Body of pancreas (tissue), 4 donors: Measurements from ENCODE around the gene RNF111. TPM values are rescaled to one million over a fixed set of nuclear protein-coding genes. Genes with fewer than 3 reads are reported as not detected.
A peak's percentile ranks its signal among the peaks of the same experiment; 100 is the strongest.

ENCODE experiments used
- ATAC-seq: fragments of 150-250 bp; one replicate; pipeline ENCODE4 v1.9.1; 2016
- DNase-seq, 4 donors: peaks; one replicate each; pipeline ENCODE4 v3.0.0-alpha.2; 2019
- H3K27ac ChIP-seq, 4 donors: fragments of 200-600 bp; sonication (generic); 1 replicate in 3 of 4; 2 replicates in 1 of 4; pipeline versions ENCODE4 v1.5.1 to v1.6.1; 2016 to 2019; ENCODE audit warnings: mild to moderate bottlenecking in 1 of 4, mixed read lengths in 1 of 4, moderate library complexity in 1 of 4
- H3K27me3 ChIP-seq, 2 donors: fragments of 200-600 bp; sonication (generic); one replicate each; pipeline ENCODE4 v1.6.0; 2016; ENCODE audit warnings: mild to moderate bottlenecking in 1 of 2
- H3K36me3 ChIP-seq, 2 donors: fragments of 200-600 bp; sonication (generic); replicated peaks in 1 of 2; 2 replicates each; pipeline ENCODE4 v1.5.1; 2016; ENCODE audit warnings: low read depth in 2 of 2; ENCODE audit not compliant: insufficient read depth in 1 of 2
- H3K4me1 ChIP-seq: fragments of 200-600 bp; sonication (generic); one replicate; pipeline ENCODE4 v1.6.0; 2016
- H3K4me3 ChIP-seq, 2 donors: fragments of 200-600 bp; sonication (generic); 1 replicate in 1 of 2; 2 replicates in 1 of 2; pipeline ENCODE4 v1.5.1; 2016 to 2019
- H3K9me3 ChIP-seq, 3 donors: fragments of 200-600 bp; sonication (generic); 1 replicate in 2 of 3; 2 replicates in 1 of 3; pipeline ENCODE4 v1.5.1; 2016
- POLR2A ChIP-seq, 3 donors: fragments of 450-650 bp; IDR thresholded peaks; one replicate each; pipeline ENCODE4 v1.6.1; 2016; ENCODE audit warnings: antibody characterized with exemption in 3 of 3, mild to moderate bottlenecking in 2 of 3
- WGBS, 2 donors: methylation state at CpG; one replicate each; pipeline ENCODE4 v1.1.5; 2017; 5-methylcytosine and 5-hydroxymethylcytosine counted together
- intact Hi-C: fragments of 100-400 bp; cut with DNase I; formaldehyde crosslinking; loops from one replicate; pipeline ENCODE4 v1.15.1; 2023
- total RNA-seq, 2 donors: library from RNA; depleted of rRNA; stranded (reverse); fragments of >200 nt; gene quantifications; one replicate each; pipeline ENCODE4 v1.1.0, GENCODE V29; 2016
- TF ChIP-seq, protein P1 (sequence below), 7 experiments: fragments of 450-650 bp in 4 of 7; fragments of 200-600 bp in 3 of 7; sonication (generic) in 3 of 7; IDR thresholded peaks; one replicate each; pipeline ENCODE4 v1.5.1; 2016 to 2019; ENCODE audit warnings: antibody characterized with exemption in 7 of 7

Gene RNF111
- total RNA-seq, 2 donors from 2014 or later = 6.9 to 22.8 TPM

- no peak for DNase-seq
- 100% methylated on average over 2 of the region's 2 CpGs for WGBS, 2 donors
- no peak overlapping the region for H3K4me3 ChIP-seq
- H3K9me3 ChIP-seq = no peaks in the 10 kb centered on the region
- H3K27ac ChIP-seq = no peak overlapping the region
- intact Hi-C loops = no loop called here
- H3K27me3 ChIP-seq = no peaks in the 10 kb centered on the region
- peaks cover 4 to 13% of the 10 kb centered on the region in 2 donors for H3K36me3 ChIP-seq
- ATAC-seq = no peak
- no peaks in the 10 kb centered on the region for H3K4me1 ChIP-seq
- TF ChIP-seq POLR2A (IDR thresholded peaks at IDR 0.05) = no peak
- TF ChIP-seq, protein P1, sequence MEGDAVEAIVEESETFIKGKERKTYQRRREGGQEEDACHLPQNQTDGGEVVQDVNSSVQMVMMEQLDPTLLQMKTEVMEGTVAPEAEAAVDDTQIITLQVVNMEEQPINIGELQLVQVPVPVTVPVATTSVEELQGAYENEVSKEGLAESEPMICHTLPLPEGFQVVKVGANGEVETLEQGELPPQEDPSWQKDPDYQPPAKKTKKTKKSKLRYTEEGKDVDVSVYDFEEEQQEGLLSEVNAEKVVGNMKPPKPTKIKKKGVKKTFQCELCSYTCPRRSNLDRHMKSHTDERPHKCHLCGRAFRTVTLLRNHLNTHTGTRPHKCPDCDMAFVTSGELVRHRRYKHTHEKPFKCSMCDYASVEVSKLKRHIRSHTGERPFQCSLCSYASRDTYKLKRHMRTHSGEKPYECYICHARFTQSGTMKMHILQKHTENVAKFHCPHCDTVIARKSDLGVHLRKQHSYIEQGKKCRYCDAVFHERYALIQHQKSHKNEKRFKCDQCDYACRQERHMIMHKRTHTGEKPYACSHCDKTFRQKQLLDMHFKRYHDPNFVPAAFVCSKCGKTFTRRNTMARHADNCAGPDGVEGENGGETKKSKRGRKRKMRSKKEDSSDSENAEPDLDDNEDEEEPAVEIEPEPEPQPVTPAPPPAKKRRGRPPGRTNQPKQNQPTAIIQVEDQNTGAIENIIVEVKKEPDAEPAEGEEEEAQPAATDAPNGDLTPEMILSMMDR (IDR thresholded peaks at IDR 0.05) = no peak
These were observed 100.3 kb downstream of the RNF111 start for GRCh38 chr15:59087731-59088130.

- Histone ChIP-seq H3K36me3 (peaks cover 4 to 23% of the 10 kb centered on the region in 2 donors), H3K4me1 (no peaks in the 10 kb centered on the region), H3K27me3 (no peaks in the 10 kb centered on the region), H3K9me3 (no peaks in the 10 kb centered on the region), H3K4me3 (no peak overlapping the region), H3K27ac (no peak overlapping the region)
- intact Hi-C loops = no loop called here
- WGBS, 2 donors = 37 to 42% methylated on average over 1 of the region's 1 CpG
- DNase-seq (no peak), ATAC-seq (no peak)
- TF ChIP-seq, protein P1 (IDR thresholded peaks at IDR 0.05) = no peak
- TF ChIP-seq POLR2A (IDR thresholded peaks at IDR 0.05) = no peak
These were observed 106.6 kb downstream of the RNF111 start for GRCh38 chr15:59094077-59094476.

GRCh38 chr15:59096429-59096828 lies 109.0 kb downstream of the RNF111 start:
- intact Hi-C loops = no loop called here
- TF ChIP-seq, protein P1 (IDR thresholded peaks at IDR 0.05) = no peak
- no peak for TF ChIP-seq POLR2A (IDR thresholded peaks at IDR 0.05)
- WGBS, 2 donors = 78 to 83% methylated on average over 3 of the region's 3 CpGs
- Histone ChIP-seq H3K27ac (no peak overlapping the region), H3K36me3 (peaks cover 0 to 17% of the 10 kb centered on the region in 2 donors), H3K9me3 (no peaks in the 10 kb centered on the region), H3K27me3 (no peaks in the 10 kb centered on the region), H3K4me1 (no peaks in the 10 kb centered on the region), H3K4me3 (no peak overlapping the region)
- ATAC-seq (no peak), DNase-seq (no peak)

DNA sequence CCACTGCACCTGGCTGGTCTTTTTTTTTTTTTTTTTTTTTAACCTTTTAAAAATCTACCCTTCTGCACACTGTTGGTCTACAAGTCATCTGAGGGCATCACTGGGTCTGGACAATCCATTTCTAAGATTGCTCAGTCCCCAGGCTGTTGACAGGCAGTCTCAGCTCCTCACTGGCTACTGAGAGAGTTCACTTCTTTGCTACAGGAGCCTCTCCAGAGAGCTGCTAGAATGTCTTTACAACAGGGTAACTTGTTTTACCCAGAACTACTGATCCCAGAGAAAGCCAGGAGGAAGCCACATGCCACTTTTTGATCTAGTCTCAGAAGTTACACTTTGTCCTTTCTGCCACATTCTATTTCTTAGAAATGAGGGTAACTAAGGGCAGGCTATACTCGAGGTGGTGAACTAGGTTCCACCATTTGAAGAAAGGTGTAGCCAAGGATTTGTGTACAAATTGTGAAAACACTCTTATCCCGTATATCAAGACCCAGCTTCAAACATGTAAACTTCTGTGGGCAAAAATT lies 111.8 kb downstream of the RNF111 start:
- DNase-seq (no peak), ATAC-seq (no peak)
- H3K36me3 ChIP-seq = peaks cover 0 to 8% of the 10 kb centered on the region in 2 donors
- intact Hi-C loops = no loop called here
- TF ChIP-seq, protein P1 (IDR thresholded peaks at IDR 0.05) = no peak
- no peak for TF ChIP-seq POLR2A (IDR thresholded peaks at IDR 0.05)
- no peaks in the 10 kb centered on the region for H3K4me1 ChIP-seq
- no peak overlapping the region for H3K27ac ChIP-seq
- H3K4me3 ChIP-seq = no peak overlapping the region
- H3K27me3 ChIP-seq = no peaks in the 10 kb centered on the region
- WGBS, 2 donors = 59 to 76% methylated on average over 2 of the region's 2 CpGs
- H3K9me3 ChIP-seq = no peaks in the 10 kb centered on the region

DNA sequence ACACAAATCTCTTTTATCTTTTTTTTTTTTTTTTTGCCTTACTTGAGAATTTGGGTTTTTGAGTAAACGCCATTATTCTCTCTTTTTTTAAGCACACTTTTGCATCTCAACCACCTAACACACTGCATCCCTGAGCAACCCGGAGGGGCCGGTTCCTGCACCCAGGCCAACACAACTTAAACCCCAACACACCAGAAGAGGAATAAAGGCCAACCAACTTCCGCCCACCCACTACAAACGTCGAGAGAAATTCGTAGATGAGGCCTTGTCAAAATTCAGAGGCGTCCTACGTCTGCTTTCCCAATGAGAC lies 117.1 kb downstream of the RNF111 start:
- TF ChIP-seq POLR2A (IDR thresholded peaks at IDR 0.05) = no peak
- TF ChIP-seq, protein P1 (IDR thresholded peaks at IDR 0.05) = no peak
- Histone ChIP-seq H3K36me3 (no peaks in the 10 kb centered on the region), H3K27ac (peak overlapping the region in 1 of 4 donors; percentile 64), H3K4me1 (peaks cover 5% of the 10 kb centered on the region), H3K27me3 (no peaks in the 10 kb centered on the region), H3K9me3 (no peaks in the 10 kb centered on the region), H3K4me3 (peak overlapping the region; percentile 43 to 52)
- 1% methylated on average over 9 of the region's 9 CpGs for WGBS, 2 donors
- intact Hi-C loops = no loop called here
- ATAC-seq (peak; percentile 34), DNase-seq (peak in 1 of 4 donors; percentile 17)
